Endothelial cell of hepatic sinusoid (primary cell): ENCODE data around the gene SLC6A12.

Source experiments
- in situ Hi-C: cut with HindIII; loops from 2 replicates; pipeline ENCODE4 v1.10.0; 2017; ENCODE audit warnings: low sequenced_read_pairs

SLC6A12 gene

DNA sequence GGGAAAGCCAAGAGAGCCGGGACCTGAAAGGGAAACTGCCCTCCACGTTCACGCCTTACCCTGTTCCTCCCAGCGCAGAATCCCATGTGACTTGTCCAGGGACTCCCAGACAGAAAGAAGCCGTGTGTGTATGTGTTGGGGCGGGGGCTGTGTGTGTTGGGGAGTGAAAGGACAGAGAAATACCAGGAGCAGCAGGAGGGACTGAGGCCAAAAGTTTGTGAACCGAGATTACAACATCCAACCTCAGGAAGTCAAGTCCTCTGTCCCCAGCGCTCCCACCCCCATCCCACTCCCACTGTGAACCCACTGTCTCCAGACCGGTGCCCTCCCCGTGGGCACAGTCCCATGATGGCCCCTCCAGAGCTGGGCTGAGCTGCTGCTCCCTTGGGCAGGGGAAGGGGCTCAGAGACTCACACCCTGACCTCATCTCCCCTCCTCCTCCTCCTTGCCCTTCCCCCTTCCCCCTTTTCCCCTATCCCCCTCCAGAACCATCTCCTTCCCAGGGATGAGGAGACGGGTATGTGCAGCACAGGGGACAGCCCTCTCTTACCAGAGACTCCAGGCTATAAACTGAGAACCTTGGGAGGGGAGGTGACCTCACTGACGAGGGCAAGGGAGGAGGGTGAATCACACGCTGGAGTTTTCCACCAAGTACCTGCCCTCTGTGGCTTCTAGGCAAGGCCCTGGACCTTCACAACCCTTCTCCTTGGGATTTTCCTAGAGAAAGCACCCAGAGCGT, at the start of gene SLC6A12:
TSS of gene SLC6A12 (minus strand) at position 155 of the 739 bp plus-strand sequence. CDS start 4,171 bp downstream, outside the sequence.
- in situ Hi-C loops: no loop called here

DNA sequence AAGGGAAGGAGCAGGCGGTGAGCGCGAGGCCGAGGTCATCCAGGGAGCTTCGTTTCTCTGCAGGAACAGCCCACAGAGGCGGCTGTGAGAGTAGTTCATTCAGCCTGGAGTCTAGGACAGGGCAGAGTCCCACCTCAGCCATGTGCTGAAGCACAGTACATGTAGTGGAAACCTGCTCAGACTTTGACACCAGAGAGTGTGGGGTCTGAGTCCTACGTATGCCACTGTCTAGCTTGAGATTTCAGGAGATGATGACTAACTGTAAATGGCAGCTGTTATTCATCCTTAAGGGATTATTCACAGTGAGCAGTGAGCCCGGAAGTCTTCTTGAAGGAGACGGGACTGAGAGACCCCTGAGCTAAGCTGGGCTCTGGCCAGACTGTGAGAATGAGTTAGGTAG, 49.6 kb upstream of the SLC6A12 start:
- in situ Hi-C loops: no loop called here

DNA sequence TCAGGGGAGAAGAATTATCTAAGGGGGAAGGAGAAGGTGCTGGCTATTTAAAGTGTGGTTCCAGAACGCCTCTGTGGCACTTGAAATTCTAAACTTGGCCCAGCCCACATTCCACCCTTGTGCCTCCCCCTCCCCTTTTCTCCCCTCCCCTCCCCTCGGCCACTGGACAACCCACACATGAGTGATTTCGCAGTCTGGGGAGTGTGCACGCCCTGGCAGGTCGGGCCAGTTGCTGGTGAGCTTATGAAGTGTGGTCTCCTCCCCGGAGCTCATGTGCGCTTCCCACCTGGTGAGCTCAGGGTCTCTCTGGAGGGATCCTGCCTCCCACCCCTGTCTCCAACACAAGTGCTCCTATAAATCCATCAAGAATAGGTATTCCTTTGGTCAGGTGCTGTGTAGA, 48.9 kb upstream of the SLC6A12 start, which contains the start of gene SLC6A13:
TSS of gene SLC6A13 (minus strand) at position 20 of the 400 bp plus-strand sequence. CDS start 2,784 bp downstream, outside the sequence.
- in situ Hi-C loops: no loop called here

DNA sequence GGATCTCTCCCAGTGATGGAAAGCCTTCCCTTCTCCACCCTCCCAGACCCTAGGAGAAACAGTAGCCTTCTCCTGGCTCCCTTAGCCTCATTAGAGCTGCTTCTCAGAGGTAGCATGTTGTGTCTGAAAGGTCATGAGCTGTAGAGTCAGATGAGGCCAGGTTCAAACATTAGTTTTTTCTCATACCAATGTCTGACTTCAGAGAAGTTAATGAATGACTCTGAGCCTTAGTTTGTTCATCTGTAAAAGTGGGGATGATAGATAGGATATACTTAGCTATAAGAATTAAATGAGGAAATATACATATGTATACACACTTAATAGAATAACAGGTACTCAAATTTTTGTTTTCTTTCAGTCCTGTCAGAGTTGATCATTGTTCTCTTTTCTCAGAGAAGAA, 48.2 kb upstream of the SLC6A12 start:
- in situ Hi-C loops: no loop called here

DNA sequence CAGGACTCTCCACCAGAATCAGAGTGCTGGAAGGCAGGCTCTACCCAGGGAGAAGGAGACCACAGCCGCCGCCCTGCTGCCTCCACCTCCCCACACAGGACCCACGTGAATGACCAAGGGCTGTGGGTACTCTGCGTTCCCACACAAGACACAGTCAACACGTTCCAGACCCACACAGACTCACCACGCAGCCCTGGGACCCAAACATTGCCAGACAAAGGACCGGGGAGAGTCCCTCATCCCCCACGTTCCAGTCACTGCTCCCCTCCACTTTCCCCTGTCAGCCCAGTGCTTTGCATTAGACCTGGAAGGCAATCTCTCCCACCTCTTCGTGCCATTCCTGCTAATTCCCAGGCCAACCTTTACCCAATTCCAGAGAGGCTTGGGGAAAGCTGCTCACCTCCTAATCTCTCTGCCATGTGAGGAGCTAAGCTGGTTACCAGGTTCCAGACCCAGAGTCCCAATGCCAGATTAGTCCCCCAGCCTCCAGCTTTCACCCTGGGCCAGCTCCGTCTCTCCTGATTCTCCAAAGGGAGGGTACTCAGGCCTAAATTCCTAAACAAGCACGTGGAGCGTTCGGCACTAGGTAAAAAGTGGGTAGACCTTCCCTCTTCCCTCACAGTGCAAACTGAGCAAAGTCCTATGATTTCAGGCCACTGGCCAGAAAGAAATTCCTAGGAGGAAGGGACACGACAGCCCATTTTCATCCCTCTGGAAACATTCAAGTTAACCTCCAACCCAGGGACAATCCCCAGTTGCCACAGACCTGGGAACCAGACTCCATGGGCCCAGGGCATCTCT, 43.8 kb upstream of the SLC6A12 start:
- in situ Hi-C loops: no loop called here

DNA sequence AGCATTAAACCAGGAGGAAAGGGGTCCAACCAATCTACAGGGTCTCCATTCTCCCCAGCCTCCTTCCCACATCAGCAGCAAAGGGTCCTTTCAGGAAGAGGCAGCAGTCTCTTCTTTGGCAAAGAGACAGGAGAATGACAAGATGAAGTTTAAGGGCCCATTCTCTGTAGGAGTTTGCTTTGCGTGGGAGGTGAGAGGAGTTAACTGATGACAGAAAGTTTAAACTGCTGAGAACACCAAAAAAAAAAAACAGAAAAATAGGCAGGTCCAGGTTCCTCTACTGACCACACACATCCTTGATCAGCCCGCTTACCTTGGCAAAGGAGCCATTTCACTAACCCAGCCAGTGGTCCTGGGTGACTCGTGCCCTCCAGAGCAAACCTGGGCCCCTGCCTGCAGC, 43.0 kb upstream of the SLC6A12 start:
- in situ Hi-C loops: no loop called here

DNA sequence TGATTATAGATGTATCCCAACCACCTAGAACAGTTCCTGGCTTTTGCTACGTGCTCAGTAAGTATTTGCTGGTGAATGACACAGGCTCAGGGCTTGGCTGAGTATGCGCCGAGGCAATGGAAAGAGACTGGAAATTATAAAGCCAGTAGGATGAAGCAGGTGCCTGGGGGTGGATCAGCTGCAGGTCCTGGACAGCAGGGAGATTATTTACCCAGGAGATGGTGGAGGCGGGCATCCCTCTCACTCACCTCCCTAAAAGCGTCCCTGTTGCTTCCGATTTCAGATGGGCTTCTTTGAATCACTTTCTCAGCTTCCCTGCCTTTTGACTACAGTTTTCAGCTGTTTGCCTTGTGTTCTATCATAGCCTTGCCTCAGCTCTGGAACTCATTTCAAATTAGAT, 42.3 kb upstream of the SLC6A12 start:
- in situ Hi-C loops: no loop called here

DNA sequence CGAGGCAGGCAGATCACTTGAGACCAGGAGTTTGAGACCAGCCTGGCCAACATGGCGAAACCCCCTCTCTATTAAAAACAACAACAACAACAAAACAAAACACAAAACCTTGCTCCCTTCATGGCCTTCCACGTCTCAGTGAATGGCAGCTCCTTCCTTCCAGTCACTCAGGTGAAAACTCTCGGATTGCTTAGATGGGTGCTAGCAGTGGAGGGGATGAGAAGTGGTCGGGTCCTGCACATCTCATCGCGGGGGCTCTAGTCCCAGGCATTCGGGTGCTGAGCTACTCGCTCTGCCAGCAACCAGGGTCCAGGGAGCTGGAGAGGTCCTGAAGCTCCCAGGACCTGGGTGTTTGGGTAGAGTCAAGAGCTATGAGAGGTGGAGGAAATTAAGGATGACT, 41.0 kb upstream of the SLC6A12 start:
- in situ Hi-C loops: no loop called here

DNA sequence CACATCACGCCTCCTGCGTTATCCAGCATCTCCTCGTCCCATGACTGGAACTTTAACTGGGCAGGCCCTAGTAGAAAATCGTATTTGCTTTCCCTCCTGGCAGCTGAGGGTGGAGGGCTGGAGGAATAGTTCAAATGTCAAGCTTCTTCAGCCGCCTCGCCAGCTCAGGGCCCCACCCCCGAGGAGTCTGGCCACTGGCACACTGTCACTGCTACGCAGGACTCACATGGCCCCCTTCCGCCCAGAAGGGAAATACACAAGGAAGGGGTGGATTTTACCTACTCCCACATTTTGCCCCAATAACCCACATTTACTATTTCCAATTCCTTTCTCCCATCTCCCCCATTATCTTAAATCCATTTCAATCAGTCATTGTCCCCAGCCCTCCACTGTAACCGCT, 40.1 kb upstream of the SLC6A12 start:
- in situ Hi-C loops: no loop called here

DNA sequence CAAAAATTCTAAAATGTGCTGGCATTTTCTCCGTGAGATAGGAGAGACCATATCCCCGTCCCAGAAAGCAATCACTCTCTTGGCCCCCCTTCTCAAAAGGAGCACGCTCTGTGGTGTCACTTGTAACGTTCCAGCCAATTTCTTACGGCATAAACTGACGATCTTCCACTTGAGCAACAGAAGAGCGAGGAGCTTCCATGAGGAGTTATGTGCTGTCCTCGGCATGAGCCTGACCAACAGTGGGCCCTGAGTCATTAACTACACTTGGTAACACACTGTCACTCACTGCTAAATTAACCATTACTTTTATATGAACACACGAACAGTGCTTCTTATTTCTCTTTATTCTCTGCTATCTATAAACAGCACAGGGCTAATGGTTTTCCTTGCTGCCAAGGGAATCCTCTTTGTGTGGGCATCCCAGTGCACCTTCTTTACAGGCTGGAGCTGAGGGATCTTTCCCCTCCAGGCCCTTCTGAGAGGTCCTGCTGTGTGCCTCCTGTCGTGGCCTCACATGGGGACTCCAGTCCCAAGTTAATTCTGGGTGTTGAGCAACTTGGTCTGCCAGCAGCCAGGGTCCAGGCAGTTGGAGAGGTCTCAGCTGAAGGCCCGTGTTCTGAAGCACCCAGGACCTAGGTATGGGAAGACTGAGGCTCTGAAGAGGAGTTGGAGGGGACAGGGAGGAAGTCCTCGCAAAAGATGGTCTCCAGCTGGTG, 39.3 kb upstream of the SLC6A12 start:
- in situ Hi-C loops: no loop called here

DNA sequence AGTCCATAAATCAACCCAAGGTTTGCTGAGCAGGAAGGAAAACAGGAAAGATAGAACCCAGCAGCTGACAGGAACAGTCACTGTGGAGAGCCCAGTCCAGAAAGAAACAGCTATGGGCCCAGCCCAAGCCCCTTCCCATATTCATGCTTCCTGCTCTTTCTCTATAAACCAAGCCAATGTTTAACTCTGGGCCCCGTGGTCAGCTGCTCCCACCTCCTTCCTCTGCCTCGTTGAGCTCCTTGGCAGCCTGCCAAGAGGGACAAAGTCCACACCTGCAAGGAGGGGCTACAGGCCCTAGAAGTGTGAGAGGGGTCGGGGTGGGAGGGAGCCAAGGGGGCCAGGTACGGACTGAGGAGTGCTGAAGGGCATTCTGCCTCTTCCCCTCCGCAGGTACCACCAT, 38.7 kb upstream of the SLC6A12 start:
- in situ Hi-C loops: no loop called here

DNA sequence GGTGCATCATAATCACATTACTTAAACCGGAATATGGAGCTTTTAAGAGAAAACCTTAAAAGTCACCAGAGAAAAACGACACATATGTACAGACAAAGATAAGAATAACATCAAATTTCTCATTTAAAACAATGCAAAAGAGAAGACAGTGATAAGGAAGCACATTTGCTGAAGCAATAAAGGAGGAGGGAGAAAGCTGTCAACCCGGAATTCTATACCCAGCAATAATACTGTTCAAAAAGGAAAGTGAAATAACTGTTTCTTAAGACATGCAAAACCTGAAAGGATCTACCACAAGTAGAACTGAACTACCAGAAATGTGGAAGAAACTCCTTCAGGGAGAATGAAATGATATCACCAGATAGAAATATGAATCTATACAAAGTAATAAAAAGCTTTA, 33.3 kb upstream of the SLC6A12 start:
- in situ Hi-C loops: no loop called here

DNA sequence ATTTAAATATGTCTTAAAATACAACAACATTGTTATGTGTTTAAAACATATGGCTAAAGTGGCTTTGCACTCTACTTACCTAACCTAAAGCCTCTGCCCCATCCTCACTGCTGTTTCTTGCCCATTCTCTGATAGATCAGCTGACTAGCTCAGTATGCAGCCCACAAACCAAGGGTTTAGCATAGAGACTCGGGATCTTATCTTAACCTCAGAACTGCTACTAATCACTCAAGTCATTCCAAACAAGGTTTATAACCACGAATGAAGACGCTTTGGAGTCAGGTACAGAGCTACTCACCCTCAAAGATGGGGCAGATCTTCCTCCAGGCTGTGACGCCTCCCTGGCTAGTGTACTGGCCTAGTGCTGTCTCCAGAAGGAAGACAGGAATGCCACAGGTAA, 29.4 kb upstream of the SLC6A12 start:
- in situ Hi-C loops: no loop called here

DNA sequence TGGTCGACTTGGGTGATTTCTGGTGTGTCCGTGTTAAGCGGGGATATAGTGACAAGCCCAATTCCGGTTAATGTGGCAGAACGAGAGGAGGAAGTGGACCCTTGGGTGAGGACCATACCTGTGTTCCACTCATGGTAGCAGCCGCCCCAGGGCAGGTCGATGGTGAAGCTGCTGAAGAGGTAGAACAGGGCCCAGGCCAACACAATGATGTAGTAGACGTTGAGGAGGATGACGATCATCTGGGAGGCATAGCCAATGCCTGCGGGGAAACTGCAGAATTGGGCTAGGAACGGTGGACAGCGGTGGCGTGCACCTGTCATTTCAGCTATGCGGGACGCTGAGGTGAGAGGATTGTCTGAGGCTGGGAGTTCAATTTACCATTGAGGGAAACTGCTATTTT, 28.5 kb upstream of the SLC6A12 start:
- in situ Hi-C loops: no loop called here

DNA sequence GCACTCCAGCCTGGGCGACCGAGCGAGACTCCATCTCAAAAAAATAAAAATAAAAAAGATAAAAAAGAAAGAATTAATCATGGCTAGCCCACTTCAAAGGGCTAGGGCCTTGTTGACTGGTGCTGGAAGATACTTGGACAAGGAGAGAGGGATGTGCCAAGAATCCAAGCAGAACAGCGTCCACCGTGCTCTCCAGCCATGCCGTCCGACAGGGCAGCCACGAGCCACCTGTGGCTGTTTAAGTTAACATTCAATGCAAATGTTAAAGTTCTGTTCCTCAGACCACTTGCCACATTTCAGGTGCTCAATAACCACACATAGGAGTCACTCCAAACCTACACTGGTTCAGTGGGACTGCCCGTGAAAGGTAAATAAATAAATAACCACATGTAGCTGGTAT, 27.3 kb upstream of the SLC6A12 start:
- in situ Hi-C loops: no loop called here

DNA sequence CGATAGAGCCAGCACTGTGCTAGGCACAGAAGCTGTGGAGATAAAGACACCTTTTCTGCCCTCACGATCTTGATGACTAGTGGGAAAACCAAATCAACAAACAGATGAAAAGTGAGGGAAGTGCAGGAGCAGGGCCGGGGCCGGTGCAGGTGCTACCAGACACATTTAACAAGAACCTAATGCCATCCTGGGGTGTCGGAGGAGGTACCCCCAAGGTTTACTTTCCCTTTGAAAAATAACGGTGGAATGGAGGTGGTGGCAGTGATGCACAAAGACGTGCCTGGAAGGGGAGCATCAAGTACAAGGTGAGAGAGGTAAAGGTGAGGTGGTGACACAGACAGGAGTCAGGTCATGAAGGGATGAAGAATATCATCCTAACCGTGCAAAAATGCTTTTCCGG, 26.6 kb upstream of the SLC6A12 start:
- in situ Hi-C loops: no loop called here

DNA sequence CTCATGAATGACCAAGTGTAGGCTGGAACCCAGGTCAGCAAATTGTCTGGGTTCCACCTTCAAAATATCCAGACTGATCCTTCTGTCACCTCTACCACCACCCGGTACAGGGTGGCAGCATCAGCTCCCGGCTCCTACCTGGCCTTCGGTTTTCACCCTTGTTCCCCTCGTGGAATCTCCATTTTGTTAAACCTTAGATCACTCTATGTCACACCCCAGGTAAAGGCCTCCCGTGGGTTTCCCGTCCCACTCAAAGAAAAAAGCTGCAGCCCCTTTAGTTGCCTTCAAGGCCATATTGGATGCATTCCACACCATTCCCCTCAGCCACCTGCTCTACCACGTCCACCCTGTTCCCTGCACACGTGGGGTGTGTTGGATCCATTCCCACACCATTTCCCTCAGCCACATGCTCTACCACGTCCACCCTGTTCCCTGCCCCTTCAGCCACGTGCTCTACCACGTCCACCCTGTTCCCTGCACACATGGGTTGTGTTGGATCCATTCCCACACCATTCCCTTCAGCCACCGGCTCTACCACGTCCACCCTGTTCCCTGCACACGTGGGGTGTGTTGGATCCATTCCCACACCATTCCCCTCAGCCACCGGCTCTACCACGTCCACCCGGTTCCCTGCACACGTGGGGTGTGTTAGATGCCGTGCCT, 24.9 kb upstream of the SLC6A12 start:
- in situ Hi-C loops: no loop called here

DNA sequence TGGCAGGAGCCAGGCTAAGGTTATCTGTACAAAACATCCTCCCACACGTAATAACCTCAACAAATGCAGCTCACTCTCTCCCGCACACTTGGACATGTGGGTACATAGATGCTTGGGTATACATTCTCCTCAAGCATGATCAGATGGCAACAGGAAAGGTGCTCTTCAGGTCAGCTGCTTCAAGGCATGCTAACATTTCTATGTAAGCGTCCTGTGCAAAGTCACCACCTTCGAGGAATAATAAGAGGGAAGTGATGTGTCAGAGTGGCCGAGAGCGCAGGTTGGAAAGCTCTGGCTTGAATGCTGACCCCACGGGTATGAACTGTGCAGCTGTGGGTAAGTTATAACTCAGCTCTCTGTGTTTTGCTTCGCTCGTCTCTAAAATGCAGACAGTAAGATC, 24.2 kb upstream of the SLC6A12 start:
- in situ Hi-C loops: no loop called here

DNA sequence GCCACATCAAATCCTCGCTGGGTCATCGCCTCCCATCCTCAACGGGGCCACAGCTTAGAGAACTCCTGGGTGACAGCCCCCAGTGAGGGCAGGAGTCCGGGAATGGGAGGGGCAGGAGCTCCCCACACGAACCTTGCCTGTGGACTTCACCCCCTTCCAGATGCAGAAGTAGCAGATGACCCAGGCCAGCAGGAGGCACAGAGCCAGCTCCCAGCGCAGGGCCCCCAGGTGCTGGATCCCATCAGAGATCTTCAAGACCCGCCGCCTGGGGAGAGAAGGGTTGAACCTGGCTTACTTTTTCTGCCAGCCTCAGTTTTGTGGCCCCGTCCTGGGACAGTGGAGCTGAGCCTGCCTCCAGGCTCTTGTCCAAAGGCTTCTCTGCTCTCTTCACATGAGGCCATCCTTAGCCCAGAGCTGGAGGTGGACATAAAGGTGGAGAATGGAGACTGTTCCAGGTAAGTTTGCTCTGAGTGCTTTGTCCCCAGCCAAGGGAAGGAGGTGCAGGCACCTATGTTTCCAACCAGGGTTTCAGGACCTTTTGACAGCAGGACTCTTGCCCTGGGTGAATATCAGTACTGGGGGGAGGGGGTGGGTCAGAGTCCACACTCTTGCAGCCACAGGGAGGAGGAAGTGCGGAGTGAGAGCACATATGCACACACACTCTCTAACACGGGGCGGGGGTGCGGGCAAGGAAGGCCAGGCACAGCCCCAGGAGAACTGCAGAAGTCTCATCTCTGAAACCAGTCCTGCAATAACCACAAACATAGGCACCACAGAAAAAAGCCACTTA, 23.3 kb upstream of the SLC6A12 start:
- in situ Hi-C loops: no loop called here

DNA sequence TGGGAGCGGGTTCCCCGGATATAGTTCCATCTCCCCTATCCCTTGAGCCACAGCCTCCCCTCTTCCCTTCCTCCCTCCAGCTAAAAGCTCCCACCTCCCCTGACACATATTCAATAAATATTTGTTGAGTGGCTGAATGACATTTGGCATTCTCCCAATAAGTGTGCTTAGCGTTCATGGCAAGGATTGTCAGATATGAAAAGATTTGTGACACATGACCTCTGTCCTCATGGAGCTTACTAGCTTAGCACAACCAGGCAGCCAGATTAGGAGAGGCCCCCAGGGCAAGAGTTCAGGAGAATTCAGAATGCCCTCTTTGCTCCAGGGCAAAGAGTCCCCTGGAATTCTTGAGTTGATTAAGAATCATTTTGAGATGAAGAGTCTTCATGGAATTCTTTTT, 22.5 kb upstream of the SLC6A12 start:
- in situ Hi-C loops: no loop called here
